ENCODE data around the gene ANKRA2. TPM values are rescaled to one million over a fixed set of nuclear protein-coding genes. Genes with fewer than 3 reads are reported as not detected.

The ANKRA2 gene
- total and polyA plus RNA-seq, 10 donors = 20.6 to 35.1 (median 25.0) TPM

GRCh38 chr5:73531356-73531755, 34.1 kb downstream of the ANKRA2 start:
- Histone ChIP-seq H3K9me3 (no peaks in the 10 kb centered on the region), H3K27ac (no peak overlapping the region), H3K4me1 (no peaks in the 10 kb centered on the region), H3K4me3 (no peak overlapping the region), H3K36me3 (no peaks in the 10 kb centered on the region), H3K27me3 (replicated peaks in 1 of 7) (peaks cover 0 to 19% (median 0%) of the 10 kb centered on the region in 7 donors)
- 83 to 93% (median 87%) methylated on average over 1 of the region's 1 CpG for WGBS, 5 donors
- TF ChIP-seq POLR2AphosphoS5 (IDR thresholded peaks at IDR 0.05) (no peak), POLR2A (IDR thresholded peaks at IDR 0.05) (no peak), CTCF (IDR thresholded peaks at IDR 0.05 in 8 of 11, conservative IDR thresholded peaks at IDR 0.05 in 3 of 11) (no peak)
- intact Hi-C loops (cut with DNase I; ENCODE audit: low total_unique reads) = no loop called here
- DNase-seq = no peak

DNA sequence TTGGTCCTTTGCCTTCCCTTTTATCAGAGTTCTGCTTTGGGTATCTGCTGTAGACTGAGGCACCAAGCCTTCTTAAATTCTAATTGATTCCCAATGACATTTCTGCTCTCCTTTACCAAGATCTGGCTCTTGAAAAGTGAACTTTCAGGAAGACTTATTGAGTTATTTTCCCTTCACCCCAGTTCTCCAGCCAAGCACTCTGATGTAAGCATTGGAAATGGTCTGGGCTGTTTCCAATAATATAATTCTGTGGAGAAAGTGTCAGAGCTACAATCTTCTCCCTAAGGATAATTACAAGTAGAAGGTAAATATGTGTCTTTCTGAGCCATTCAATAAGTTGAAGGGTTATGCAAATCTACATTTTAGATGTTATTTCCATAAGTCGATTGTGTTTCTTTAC, 36.4 kb downstream of the ANKRA2 start:
- no peak for DNase-seq
- H3K36me3 ChIP-seq = no peaks in the 10 kb centered on the region
- H3K4me1 ChIP-seq = no peaks in the 10 kb centered on the region
- 82 to 100% (median 89%) methylated on average over 1 of the region's 1 CpG for WGBS, 5 donors
- no peaks in the 10 kb centered on the region for H3K9me3 ChIP-seq
- TF ChIP-seq POLR2AphosphoS5 (IDR thresholded peaks at IDR 0.05) (no peak), POLR2A (IDR thresholded peaks at IDR 0.05) (no peak), CTCF (IDR thresholded peaks at IDR 0.05 in 8 of 11, conservative IDR thresholded peaks at IDR 0.05 in 3 of 11) (no peak)
- no peak overlapping the region for H3K4me3 ChIP-seq
- H3K27ac ChIP-seq = no peak overlapping the region
- intact Hi-C loops (cut with DNase I; ENCODE audit: low total_unique reads) = no loop called here
- H3K27me3 ChIP-seq (replicated peaks in 1 of 7) = peaks cover 0 to 15% (median 0%) of the 10 kb centered on the region in 7 donors

GRCh38 chr5:73528248-73528647, 37.2 kb downstream of the ANKRA2 start:
- no peaks in the 10 kb centered on the region for H3K4me1 ChIP-seq
- H3K27ac ChIP-seq = no peak overlapping the region
- peaks cover 0 to 10% (median 0%) of the 10 kb centered on the region in 7 donors for H3K27me3 ChIP-seq (replicated peaks in 1 of 7)
- no peaks in the 10 kb centered on the region for H3K36me3 ChIP-seq
- WGBS, 5 donors = 56 to 76% (median 67%) methylated on average over 3 of the region's 3 CpGs
- intact Hi-C loops (cut with DNase I; ENCODE audit: low total_unique reads) = no loop called here
- no peak overlapping the region for H3K4me3 ChIP-seq
- TF ChIP-seq CTCF (IDR thresholded peaks at IDR 0.05 in 8 of 11, conservative IDR thresholded peaks at IDR 0.05 in 3 of 11) (no peak), POLR2A (IDR thresholded peaks at IDR 0.05) (no peak), POLR2AphosphoS5 (IDR thresholded peaks at IDR 0.05) (no peak)
- H3K9me3 ChIP-seq = no peaks in the 10 kb centered on the region
- DNase-seq = no peak

DNA sequence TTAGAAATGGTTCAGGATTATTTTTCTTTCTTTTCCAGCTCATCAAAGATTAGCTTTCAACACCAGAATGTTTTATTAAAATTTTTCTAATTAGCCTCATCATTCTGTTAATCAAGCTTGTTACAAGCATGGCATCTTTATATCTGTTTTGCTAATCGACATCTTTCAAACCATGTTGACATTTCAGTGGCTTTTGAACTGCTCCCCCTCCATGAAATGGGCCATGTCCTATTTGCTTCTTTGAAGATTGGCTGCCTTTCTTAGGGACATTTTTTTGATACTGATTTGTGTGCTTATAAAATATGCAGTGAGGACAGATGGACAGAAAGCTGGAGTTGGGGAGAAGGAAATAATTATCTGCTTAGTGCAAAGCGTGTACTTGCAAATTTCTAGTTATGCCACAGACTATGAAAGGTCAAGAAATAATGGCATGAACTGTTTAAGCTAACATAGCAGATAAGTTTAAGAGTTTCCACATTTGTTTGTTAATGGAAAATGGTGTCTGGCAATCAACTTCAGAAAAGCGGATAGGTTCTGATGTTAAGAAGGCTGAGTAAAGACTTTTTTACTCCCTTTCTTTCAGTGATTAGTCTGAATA, 39.7 kb downstream of the ANKRA2 start:
- no peak overlapping the region for H3K27ac ChIP-seq
- no peak for DNase-seq
- no peaks in the 10 kb centered on the region for H3K9me3 ChIP-seq
- no peaks in the 10 kb centered on the region for H3K4me1 ChIP-seq
- H3K27me3 ChIP-seq (replicated peaks in 1 of 7) = peaks cover 0 to 10% (median 0%) of the 10 kb centered on the region in 7 donors
- H3K4me3 ChIP-seq = no peak overlapping the region
- 81 to 93% (median 88%) methylated on average over 3 of the region's 3 CpGs for WGBS, 5 donors
- H3K36me3 ChIP-seq = no peaks in the 10 kb centered on the region
- no peak for TF ChIP-seq POLR2A (IDR thresholded peaks at IDR 0.05)
- intact Hi-C loops (cut with DNase I; ENCODE audit: low total_unique reads) = no loop called here

Measured in spleen (tissue), 11 donors.